ENCODE measurements around the gene KIF18B.

The KIF18B gene

DNA sequence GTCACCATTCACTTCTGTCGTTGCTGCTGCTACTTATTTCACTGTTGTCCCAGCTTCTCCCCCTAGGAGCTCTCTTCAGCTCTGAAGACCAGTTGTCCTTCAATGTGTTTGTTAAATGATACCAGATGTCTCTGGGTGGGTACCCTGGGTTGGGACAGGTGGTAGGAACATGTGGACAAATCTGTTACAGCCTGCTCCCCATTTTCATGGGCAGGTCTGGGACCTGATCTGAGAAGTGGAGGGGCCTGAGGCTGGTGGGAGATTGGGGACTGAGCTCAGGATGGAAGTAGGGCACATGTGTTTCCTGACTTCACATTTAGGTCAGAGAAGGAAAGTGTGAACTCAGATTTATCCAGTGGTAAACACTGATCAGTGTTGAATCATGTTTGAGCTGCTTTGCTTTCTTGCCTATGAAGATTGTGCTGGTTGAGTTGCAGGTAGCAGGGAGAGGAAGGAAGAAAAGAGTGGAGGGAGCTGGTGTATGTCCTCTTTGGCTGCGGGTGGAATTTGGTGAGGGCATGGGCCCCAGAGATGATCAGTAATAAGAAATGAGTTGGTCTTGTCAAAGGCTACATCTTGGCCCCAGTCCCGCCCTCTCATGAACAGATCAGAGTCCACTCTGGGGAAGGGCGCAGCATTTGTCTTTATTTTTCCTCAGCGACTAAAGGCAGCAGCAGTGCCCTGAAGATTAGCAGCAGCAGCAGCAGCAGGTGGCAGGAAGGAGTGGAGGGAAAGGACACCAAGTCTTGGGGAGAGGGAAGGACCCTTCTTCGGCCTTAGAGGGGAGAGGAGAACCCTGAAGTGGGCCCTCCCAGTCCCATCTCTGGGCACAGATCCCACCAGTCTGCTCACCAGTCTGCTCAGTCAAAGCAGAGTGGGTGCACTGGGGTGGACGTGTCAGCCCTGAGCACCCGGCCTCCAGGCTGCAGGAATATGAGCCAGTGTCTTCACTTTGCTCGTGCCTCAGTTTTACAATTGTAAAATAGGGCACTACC, 42.3 kb downstream of the KIF18B start:
- DNase-seq (ENCODE audit: low spot score) = no peak

DNA sequence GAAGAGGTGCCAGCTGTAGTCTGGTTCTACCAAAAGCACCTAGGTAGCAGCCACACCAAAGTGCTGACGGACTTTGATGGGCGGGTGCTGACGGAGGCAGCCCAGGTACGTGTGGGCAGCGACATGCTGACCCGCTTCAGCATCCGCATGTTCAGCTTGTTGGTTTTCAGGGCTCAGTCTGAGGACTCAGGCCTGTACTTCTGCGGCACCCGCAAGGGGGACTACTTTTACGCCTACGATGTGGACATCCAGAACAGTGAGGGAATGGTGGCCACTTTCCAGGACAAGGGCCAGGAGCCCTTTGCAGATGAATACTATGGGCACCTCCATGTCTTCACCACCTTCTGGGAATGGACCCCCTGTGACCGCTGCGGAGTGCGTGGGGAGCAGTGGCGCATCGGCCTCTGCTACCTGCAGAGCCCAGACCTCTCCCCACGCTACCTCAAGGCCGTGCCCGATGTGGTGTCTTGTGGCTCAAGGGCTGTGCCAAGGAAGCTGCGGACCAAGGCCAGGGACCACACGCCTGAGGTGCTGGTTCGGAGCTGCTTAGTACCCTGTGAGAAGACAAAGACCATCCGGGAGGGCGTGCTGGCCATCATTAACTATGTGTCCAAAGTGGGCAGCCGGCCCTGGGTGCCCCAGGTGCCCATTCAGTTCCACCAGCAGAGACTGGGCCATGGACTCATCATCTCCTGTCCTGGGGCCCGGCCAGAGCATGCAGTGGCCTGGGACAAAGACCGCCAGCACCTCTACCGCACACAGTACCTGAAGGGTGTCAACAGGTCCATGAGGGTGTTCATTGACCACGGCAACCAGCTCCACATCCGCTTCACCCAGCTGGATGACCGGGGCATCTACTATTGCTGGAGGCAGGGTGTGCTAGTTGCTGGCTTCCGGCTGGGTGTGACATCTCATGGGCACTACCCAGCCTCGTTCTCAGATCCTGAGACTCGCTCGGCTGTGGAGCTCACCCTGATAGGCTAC, 43.3 kb downstream of the KIF18B start:
- DNase-seq (ENCODE audit: low spot score) = no peak

DNA sequence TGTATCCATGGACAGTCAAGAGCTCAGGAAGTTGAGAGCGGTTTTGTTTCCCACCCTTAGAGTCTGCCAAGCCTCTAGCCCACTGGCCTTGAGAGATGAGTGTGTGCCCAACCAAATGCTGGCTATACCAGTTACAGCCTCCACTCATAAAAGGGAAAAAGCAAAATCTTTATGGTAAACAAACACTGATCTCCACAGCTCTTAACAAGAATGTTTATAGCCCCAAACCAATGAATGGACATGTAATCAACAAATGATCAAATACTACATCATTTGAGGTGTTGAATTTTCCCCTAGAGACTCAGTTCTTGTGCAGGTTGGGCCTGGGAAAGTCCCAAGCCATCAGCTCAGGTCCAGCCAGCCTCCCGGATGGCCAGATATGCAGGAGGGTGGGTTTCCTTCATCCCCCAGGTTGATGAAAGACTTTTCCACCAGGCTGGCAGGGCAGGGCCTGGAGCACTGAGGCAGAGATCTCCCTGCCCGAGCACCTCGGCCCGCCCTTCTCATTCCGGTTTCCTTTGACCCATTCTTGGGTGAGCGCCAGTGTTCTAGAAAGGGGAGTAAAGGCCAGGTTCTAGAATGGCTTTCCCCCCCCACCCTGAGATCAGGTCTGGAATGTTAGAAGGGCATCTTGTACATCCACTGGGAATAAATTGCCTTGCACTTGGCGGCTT, 44.4 kb downstream of the KIF18B start:
- no peak for DNase-seq (ENCODE audit: low spot score)

DNA sequence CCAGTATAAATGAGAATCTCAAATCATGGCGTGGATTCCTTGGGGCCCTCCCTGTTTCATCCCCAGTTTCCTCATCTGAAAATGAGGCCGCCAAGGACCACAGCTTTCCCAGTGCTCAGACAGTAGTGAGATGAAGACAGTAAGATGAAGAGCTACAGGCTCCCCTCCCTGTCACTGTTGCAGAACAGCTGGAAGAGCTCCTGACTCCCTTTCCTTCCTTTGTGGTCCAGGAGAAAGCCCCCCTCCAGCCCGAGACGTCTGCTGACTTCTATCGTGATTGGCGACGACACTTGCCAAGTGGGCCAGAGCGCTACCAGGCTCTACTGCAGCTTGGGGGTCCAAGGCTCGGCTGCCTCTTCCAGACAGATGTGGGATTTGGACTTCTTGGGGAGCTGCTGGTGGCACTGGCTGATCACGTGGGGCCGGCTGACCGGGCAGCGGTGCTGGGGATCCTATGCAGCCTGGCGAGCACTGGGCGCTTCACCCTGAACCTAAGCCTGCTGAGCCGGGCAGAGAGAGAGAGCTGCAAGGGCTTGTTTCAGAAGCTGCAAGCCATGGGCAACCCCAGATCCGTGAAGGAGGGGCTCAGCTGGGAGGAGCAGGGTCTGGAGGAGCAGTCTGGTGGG, 45.3 kb downstream of the KIF18B start:
- DNase-seq (ENCODE audit: low spot score) = no peak

DNA sequence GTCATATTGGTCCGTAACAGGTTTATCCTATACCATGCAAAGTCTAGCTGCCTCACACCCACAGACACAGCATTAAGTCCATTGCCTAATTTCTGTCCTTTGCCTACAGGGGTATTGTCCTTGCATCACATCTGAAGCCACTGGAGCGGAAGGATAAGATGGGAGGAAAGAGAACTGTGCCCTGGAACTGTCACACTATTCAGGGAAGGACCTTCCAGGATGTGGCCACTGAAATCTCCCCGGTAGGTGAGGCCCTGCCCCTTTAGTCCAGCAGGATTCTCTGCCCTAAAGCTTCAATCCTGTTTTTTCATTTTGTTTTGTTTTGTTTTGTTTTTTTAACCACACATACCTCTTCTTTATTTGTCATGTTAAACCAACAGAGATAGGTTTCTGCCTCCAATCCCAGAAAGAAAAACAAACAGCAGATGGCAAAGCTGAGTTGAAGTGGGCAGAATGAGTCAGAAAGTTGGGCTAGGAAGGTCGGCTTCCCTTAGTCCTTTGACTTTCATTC, 46.1 kb downstream of the KIF18B start:
- no peak for DNase-seq (ENCODE audit: low spot score)

DNA sequence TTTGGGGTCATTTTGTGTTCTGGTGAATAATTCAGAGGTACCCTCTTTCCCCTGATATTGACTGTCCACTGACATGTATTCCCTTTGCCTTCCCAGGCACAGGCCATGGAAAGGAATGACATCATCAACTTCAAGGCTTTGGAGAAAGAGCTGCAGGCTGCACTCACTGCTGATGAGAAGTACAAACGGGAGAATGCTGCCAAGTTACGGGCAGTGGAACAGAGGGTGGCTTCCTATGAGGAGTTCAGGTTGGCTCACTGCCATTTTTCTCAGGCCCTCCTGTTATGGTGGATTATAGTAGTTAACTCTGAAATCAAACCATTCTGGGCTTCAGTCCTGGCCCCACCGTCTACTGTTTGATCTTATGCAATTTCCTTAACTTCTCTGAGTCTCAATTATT, 46.7 kb downstream of the KIF18B start:
- DNase-seq (ENCODE audit: low spot score) = no peak

DNA sequence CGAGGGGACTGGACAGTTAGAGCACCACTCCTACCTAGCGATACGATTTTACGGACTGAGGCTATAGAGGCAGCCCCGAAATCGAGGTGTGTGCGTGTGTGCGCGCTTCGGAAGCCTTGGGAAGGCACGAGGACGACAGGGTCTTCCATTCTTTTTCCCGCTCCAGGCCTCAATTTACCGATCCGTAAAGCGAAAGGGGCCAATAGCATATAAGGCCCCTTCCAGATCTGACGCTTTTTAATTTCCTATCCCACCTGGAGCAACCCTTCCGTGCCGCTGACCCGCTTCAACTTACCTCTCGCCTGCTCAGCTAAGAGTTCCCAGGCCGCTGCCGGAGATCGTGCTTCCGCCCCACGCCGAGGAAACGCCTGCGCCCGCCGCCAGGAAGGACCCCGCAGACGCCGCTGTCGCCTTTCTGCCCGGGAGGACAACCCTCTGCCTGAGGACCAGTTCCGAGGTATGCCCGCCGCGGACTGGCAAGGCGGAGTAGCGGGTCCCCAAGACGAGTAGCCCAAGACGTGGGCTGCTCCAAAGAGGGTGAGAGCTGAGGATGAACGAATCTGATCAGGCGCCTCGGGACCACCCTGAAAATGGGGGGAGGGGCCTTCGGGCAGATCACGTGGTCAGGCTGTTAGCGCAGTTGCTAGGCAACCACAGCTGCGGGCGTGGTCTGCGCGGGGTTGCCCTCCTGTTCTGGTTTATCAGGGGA, 48.3 kb downstream of the KIF18B start, which contains the start of gene EFTUD2:
Gene EFTUD2, minus strand, starts transcription at position 372 of the 709 bp plus-strand sequence. CDS start 4,924 bp downstream, outside the sequence.
- DNase-seq (ENCODE audit: low spot score) = peak; percentile 90

DNA sequence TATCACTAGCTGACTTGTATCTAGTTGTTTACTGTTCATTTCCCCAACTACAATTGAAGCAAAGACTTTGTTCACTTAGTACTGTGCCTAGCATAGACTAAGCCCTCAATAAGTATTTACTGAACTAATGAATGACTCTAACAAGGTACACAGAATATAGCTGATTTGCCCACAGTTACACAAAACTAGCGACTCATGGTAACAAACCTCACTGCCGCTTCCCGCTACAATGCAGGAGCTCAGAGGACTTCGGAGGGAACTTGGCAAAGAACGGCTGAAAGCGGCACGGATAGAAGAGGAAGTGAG, 48.9 kb downstream of the KIF18B start:
- no peak for DNase-seq (ENCODE audit: low spot score)

DNA sequence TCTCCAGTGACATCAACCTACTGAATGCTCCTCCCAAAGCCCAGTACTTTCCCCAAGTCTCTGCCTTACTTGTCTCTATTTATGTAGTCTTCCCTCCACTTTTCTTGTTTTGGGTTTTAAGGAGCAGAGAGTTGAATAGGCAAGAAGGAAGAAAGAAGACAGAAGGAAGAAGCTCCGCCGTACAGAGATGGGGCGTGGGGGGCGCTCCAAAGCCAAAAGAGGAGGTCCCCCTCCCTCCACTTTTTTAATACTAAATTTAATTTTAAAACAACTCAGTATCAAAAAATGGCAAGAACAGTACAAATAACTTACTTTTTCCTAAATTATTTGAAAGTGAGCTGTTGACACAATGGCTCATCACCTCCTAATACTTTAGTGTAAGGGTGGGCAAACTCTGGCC, 52.9 kb downstream of the KIF18B start:
- DNase-seq (ENCODE audit: low spot score) = no peak

DNA sequence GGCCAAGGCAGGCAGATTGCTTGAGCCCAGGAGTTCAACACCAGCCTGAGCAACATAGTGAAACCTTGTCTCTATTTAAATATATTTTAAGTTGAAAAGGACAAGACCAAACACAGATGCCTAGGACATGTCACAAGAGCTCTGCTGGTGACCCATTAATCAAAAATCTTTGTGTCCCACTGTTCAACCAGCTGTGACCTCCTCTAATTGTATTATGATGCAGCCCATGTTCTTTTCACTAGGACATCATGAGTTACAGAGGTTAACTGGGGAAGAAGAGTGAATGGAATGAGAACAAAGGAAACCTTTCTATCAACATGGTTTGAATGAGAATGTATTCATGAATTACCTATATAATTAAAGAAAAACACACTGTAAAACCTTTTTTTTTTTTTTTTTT, 55.3 kb downstream of the KIF18B start:
- DNase-seq (ENCODE audit: low spot score) = no peak

DNA sequence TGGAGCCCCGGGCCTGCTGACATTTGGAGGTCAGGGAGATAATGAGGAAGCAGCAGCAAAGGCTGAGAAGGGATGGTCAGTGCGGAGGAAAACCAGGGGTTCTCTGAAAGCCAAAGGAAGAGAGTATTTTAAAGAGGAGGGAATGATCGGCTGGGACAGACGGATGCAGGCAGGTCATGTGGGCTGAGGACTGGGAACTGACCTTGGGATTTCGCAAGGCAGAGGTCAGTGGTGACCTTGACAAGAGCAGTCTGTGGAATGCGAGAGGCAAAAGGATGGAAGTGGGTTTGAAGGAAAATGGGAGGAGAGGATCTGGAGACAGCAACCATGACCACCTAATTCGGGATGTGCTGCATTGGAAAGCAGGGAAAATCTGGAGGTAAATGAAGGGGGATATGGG, 58.6 kb downstream of the KIF18B start:
- DNase-seq (ENCODE audit: low spot score) = no peak

DNA sequence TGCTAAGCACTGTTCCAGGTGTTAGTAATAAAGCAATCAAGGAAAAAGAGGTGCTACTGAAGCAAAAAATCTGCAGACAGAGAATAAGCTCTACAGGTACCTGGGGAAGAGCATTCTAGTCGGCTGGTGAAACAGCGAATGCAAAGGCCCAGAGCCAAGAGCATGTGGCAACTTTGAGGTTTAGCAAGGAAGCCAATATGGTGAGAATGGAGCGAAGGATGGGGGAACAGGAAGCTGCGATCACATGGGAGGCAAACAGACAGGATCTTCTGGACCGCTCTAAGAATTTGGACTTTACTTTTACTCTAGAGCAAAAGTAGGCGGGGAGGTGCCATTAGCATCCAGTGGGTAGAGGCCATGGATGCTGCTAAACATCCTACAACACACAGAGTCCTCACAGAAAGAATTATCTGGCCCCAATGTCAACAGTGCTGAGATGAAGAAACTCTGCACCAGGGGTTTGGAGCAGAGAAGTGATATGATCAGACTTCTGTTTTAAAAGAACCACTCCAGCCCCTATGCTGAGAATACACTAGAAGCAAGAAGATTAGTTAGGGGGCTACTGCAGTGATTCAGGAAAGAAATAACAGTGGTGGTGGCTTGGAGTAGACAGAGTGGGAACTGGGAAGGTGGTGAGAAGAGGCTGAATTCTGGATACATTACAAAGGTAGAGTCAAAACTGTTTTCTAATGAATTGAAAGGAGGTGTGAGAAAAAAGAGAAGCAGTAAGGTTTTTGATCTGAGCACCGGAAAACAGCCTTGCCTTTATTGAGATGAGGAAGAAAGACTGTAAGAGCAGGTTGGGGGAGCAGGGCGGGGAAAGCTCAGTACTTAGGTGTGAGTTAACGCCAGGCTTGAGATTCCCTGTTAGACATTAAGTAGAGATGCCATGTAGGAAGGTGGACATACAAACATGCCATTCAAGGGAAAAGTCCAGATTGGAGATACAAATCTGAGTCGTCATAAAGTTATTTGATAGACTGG, 59.3 kb downstream of the KIF18B start:
- no peak for DNase-seq (ENCODE audit: low spot score)

DNA sequence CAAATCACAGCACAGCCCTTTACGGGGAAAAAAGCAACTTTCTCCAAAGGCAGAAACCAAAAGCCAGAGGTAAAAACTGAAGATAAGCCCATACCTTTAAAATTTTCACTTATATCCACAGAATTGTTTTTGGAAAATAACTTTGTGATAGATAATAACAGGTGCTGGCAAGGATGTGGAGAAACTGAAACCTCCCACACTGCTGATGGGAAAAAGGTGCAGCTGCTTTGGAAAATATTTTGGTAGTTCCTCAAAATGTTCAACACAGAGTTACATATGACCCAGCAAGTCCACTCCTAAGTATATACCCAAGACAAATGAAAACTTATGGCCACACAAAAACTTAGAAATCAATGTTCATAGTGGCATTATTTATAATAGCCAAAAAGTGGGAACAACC, 60.6 kb downstream of the KIF18B start:
- DNase-seq (ENCODE audit: low spot score) = no peak

DNA sequence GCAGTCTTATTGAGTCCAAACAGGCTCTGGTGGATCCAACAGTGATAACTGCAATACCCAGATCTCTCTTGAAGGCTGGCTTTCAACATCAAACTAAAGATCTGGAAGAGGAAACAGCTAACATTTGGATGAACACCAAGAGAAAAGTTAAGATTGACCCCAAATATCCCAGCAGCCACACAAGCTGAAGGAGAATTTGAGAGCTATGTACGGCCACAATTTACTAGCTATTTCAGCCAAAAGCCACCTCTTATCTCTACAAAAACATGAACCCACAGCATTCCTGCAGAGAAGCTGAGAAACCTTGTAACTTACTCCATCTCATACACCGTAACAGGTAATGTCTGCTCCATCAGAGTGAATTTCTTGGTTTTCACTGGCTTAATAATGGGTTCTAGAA, 62.6 kb downstream of the KIF18B start:
- DNase-seq (ENCODE audit: low spot score) = no peak

DNA sequence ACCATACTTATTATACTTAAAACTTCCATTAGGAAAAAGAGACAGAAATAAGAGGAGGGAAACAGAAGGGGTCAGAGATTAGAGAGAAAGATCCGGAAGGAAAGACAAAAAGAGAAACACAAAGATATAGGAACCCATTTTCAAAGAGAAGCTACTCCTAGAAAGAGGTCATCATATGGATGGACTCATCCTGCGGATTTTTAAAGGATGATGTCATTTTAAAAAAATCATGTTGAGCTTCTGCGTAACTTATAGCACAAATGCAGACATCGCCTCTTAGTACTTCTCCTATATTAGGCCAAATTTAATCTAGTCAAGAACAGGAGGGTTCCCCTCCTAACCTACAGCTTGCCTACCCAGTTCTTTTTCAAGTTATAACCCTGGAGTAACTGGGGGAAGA, 66.4 kb downstream of the KIF18B start:
- DNase-seq (ENCODE audit: low spot score) = no peak

DNA sequence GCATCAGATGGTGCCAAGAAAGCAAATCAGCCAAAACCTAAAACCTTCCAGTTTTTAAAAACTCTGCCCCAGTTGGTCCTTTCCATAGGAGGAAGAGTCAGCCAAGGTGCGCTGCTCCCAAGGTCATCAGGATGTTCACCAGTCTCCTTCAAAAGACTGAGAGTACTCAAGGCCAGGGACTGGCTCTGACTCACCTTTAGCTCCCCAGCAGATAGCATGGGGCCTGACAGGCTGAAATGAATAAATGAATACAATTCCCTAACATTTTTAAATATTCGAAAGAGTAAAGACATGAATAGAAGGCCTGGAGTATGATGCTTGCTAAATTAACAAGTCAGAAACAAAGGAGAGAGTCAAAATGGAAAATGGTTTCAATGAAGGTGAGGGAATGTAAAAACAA, 67.5 kb downstream of the KIF18B start:
- DNase-seq (ENCODE audit: low spot score) = no peak

DNA sequence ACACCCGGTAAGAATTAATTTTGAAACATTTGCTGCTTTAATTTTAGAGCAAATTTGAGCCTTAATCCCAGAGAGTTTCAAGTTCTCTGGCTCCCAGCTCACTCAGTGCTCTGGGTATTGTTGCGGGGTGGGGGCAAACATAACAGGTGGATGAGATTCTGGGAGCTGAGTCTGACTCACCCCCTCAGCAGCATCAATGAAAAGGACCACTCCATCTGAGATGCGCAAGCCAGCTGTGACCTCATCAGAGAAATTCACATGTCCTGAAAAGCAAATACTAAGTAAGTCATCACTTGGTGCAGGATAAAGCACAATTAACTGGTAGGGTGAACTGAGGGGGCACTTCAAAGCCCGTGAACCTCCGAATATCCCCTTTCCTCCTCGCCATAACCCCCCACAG, 68.2 kb downstream of the KIF18B start:
- DNase-seq (ENCODE audit: low spot score) = no peak

DNA sequence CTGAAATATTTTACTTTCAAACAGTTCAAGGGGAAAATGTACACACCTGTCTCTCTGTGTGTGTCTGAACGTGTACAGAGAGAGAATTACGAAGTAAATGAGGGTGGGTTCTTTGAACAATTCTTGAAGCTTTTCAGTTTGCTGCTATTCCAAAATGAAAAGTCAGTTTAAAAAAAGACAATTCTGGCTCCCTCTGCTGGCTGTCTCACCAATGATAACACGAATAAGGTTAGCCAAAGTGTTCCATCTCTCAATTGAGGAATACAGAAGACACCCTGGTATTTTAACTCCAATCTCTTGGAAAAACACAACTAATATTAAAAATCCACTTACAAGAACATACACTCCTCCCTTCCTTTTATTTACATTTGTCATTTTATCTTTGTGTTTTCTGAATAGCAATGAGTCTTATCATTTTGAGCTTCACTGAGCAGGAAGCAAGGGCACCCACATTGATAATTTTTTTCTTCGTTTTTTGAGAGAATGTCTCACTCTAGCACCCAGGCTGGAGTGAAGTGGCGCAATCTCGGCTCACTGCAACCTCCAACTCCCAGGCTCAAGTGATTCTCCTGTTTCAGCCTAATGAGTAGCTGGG, 68.8 kb downstream of the KIF18B start:
- peak; percentile 19 for DNase-seq (ENCODE audit: low spot score)

DNA sequence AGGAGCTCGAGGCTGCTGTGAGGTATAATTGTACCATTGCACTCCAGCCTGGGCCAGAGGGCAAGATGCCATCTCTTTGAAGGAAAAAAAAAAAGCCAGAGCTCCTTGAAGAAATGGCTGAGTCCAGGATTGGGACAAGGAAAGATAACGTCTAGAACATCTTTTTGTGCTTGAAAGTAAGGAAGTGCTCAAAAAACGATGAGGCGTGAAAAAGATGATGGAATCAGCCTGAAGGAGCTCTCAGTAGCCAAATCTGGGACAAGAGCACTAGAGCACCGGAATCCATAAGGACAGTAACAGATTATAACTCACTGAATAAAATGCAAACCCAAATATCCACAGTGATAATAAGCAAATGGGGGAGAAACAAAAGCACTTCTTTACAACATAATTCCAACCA, 70.5 kb downstream of the KIF18B start:
- no peak for DNase-seq (ENCODE audit: low spot score)
